ACHN (cell line): ENCODE results near the gene OTUD1.

Experiments used
- DNase-seq: peaks from one replicate; pipeline ENCODE4 v3.0.0-alpha.2; 2015
- in situ Hi-C: cut with HindIII; loops from 2 replicates; pipeline ENCODE4 v1.10.0; 2017; ENCODE audit warnings: low sequenced_read_pairs, low pct_ligation_motif_present, low pct_unique_long_range_greater_than_20kb

Gene OTUD1

GRCh38 chr10:23453465-23453864 is 14.6 kb downstream of the OTUD1 start:
- DNase-seq, result no peak
- in situ Hi-C loops, result no loop called here

- in situ Hi-C loops, result no loop called here
- DNase-seq, result no peak
Measured at GRCh38 chr10:23457632-23458417, 18.9 kb downstream of the OTUD1 start.

GRCh38 chr10:23459308-23459939 is 20.5 kb downstream of the OTUD1 start:
- DNase-seq, result no peak
- in situ Hi-C loops, result no loop called here

GRCh38 chr10:23461557-23461956 is 22.7 kb downstream of the OTUD1 start:
- DNase-seq, result no peak
- in situ Hi-C loops, result no loop called here

GRCh38 chr10:23467012-23467411 is 28.1 kb downstream of the OTUD1 start:
- in situ Hi-C loops, result no loop called here

GRCh38 chr10:23467548-23467947 is 28.7 kb downstream of the OTUD1 start:
- no peak for DNase-seq
- in situ Hi-C loops, result no loop called here

More at GRCh38 chr10:23467012-23467411, 28.1 kb downstream of the OTUD1 start:
- no peak for DNase-seq

GRCh38 chr10:23469596-23470237 is 30.8 kb downstream of the OTUD1 start:
- in situ Hi-C loops, result no loop called here
- no peak for DNase-seq

GRCh38 chr10:23472181-23472580 is 33.3 kb downstream of the OTUD1 start:
- in situ Hi-C loops, result no loop called here
- no peak for DNase-seq

GRCh38 chr10:23474081-23474480 is 35.2 kb downstream of the OTUD1 start:
- no peak for DNase-seq
- in situ Hi-C loops, result no loop called here

- in situ Hi-C loops, result no loop called here
Measured at GRCh38 chr10:23474626-23475025, 35.8 kb downstream of the OTUD1 start.

GRCh38 chr10:23478570-23478969 is 39.7 kb downstream of the OTUD1 start:
- DNase-seq, result no peak
- in situ Hi-C loops, result no loop called here

More at GRCh38 chr10:23474626-23475025, 35.8 kb downstream of the OTUD1 start:
- no peak for DNase-seq

- DNase-seq, result no peak
Measured at GRCh38 chr10:23479798-23480473, 41.1 kb downstream of the OTUD1 start.

GRCh38 chr10:23481363-23481961 is 42.6 kb downstream of the OTUD1 start:
- DNase-seq, result no peak
- in situ Hi-C loops, result no loop called here

More at GRCh38 chr10:23479798-23480473, 41.1 kb downstream of the OTUD1 start:
- in situ Hi-C loops, result no loop called here

- in situ Hi-C loops, result no loop called here
- DNase-seq, result no peak
Measured at GRCh38 chr10:23490115-23490514, 51.2 kb downstream of the OTUD1 start.
